Thyroid gland (tissue), 4 donors: ENCODE measurements around the gene GABRR1.

Source experiments
- POLR2A ChIP-seq, 2 donors: fragments of 450-650 bp; IDR thresholded peaks; one replicate each; pipeline ENCODE4 v1.6.1; 2017; ENCODE audit warnings: antibody characterized with exemption in 2 of 2, mild to moderate bottlenecking in 2 of 2, moderate library complexity in 1 of 2
- TF ChIP-seq, protein P1 (sequence below), 6 experiments: fragments of 200-600 bp in 3 of 6; fragments of 450-650 bp in 3 of 6; sonication (generic) in 3 of 6; IDR thresholded peaks; one replicate each; pipeline ENCODE4 v1.5.1; 2016 to 2019; ENCODE audit warnings: antibody characterized with exemption in 6 of 6, mild to moderate bottlenecking in 2 of 6, inconsistent platforms in 1 of 6, moderate library complexity in 1 of 6

DNA sequence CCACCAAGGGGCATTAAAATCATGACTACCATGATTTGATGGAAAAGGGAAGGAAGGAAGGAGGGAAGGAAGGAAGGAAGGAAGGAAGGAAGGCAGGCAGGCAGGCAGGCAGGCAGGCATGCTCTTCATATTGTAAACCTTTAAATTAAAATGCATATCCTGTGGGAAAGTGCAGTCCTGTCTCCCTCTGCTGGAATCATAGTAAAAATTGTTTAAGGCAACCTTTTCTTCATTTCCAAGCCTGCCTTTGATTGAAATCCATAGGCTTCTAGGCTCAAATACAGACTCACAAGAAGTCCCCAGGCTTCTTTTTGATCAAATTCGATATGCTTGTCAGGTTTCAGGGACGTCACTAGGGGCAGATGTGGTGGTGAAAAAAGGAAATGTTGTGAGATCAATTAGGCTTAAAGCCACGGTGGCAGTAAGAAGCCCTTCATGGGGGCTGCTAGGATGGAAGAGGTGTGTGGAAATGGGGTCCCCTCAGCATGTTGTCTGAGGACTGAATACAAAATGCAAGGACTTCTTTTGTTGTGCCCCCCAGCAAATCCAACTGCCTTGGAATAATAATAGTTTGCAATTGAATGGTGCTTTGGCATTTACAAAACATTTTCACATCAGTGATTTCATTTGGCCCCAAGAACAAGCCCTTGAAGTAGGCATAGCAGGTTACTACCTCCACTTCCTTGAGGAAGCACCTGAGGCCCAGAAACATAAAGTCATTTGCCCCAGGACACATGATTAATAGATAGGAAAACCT, 25.6 kb upstream of the GABRR1 start:
- TF ChIP-seq, protein P1, sequence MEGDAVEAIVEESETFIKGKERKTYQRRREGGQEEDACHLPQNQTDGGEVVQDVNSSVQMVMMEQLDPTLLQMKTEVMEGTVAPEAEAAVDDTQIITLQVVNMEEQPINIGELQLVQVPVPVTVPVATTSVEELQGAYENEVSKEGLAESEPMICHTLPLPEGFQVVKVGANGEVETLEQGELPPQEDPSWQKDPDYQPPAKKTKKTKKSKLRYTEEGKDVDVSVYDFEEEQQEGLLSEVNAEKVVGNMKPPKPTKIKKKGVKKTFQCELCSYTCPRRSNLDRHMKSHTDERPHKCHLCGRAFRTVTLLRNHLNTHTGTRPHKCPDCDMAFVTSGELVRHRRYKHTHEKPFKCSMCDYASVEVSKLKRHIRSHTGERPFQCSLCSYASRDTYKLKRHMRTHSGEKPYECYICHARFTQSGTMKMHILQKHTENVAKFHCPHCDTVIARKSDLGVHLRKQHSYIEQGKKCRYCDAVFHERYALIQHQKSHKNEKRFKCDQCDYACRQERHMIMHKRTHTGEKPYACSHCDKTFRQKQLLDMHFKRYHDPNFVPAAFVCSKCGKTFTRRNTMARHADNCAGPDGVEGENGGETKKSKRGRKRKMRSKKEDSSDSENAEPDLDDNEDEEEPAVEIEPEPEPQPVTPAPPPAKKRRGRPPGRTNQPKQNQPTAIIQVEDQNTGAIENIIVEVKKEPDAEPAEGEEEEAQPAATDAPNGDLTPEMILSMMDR (IDR thresholded peaks at IDR 0.05), result peak in 4 of 6 experiments; percentile 15 to 66 (median 50)
- no peak for TF ChIP-seq POLR2A (IDR thresholded peaks at IDR 0.05)
